ENCODE results near the gene FAM13C.

- no peak for TF ChIP-seq CTCF (IDR thresholded peaks at IDR 0.05)
- no peak for TF ChIP-seq POLR2AphosphoS5 (IDR thresholded peaks at IDR 0.05)
- no peak for TF ChIP-seq EP300 (IDR thresholded peaks at IDR 0.05)
Observed at GRCh38 chr10:59393349-59393748, 31.0 kb upstream of the FAM13C start.

Data from esophagus muscularis mucosa (tissue), 4 donors.